Measurements from ENCODE around the gene LYPLAL1. TPM values are rescaled to one million over a fixed set of nuclear protein-coding genes. Genes with fewer than 3 reads are reported as not detected.

LYPLAL1 gene
- total RNA-seq, 2 experiments from 2014 or later = 19.0 to 19.7 TPM

DNA sequence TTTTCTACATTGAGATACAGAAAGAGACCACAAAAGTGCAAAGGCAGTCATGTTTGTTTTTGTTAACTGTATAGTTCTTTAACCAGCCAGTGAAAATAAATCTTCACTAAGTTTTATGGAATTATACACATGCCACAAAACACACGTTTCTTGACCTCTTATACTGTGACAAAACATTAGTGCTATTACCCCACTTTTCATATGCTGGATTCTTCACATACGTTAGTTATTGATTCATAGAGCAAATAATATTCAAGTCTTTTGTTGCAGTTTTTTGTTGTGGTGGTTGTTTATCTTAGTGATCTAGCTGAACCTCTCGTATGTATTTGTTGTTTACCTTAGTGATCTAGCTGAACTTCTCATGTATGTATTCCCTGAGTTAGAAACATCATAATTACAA is 28.0 kb downstream of the LYPLAL1 start:
- H3K4me1 Mint-ChIP-seq = no peaks in the 10 kb centered on the region
- ChIA-PET POLR2A (interaction anchor here (1.0 kb wide), 1 partner anchor 28 kb away, joined by 3 read pairs; no protein-coding TSS in a partner anchor), CTCF (no interaction called here)
- H3K27me3 Mint-ChIP-seq = no peaks in the 10 kb centered on the region
- peaks cover 1% of the 10 kb centered on the region for H3K36me3 Mint-ChIP-seq (ENCODE audit: low read depth)
- no peak overlapping the region for H3K4me3 Mint-ChIP-seq
- H3K9me3 Mint-ChIP-seq = no peaks in the 10 kb centered on the region
- H3K27ac Mint-ChIP-seq = no peak overlapping the region
- DNase-seq = no peak

- CTCF ChIA-PET = no interaction called here
- H3K9me3 Mint-ChIP-seq = no peaks in the 10 kb centered on the region
- H3K4me3 Mint-ChIP-seq = no peak overlapping the region
Observed at GRCh38 chr1:219202567-219202966, 28.9 kb downstream of the LYPLAL1 start.

GRCh38 chr1:219206350-219206749 is 32.7 kb downstream of the LYPLAL1 start:
- no peaks in the 10 kb centered on the region for H3K4me1 Mint-ChIP-seq
- CTCF ChIA-PET = no interaction called here
- no peak overlapping the region for H3K4me3 Mint-ChIP-seq
- POLR2A ChIA-PET = no interaction called here
- H3K9me3 Mint-ChIP-seq = no peaks in the 10 kb centered on the region
- H3K27ac Mint-ChIP-seq = no peak overlapping the region
- DNase-seq = no peak
- no peaks in the 10 kb centered on the region for H3K36me3 Mint-ChIP-seq (ENCODE audit: low read depth)
- no peaks in the 10 kb centered on the region for H3K27me3 Mint-ChIP-seq

More at GRCh38 chr1:219202567-219202966, 28.9 kb downstream of the LYPLAL1 start:
- Mint-ChIP-seq H3K27me3 (no peaks in the 10 kb centered on the region), H3K4me1 (no peaks in the 10 kb centered on the region), H3K27ac (no peak overlapping the region), H3K36me3 (ENCODE audit: low read depth) (no peaks in the 10 kb centered on the region)
- DNase-seq = no peak
- POLR2A ChIA-PET = no interaction called here

DNA sequence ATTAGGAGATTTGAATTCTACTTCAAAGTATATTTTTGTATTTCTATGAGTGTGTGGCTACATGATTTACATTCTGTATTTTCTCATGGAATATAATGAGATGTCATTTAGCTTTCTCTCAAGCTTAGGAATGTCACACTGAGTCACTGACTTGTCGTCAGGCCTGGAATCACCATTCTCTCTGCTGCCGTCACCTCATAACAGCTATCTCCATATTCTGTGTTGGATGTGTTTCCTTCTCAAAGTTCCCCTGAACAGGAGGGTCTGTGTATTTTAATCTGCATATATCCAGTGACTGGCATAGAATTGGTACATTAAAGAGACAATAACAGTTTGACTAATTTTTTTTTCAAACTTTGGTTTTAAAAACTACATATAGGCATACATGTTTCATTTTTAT is 35.9 kb downstream of the LYPLAL1 start:
- no peaks in the 10 kb centered on the region for H3K36me3 Mint-ChIP-seq (ENCODE audit: low read depth)
- no peaks in the 10 kb centered on the region for H3K4me1 Mint-ChIP-seq
- H3K9me3 Mint-ChIP-seq = no peaks in the 10 kb centered on the region
- DNase-seq = no peak
- no peaks in the 10 kb centered on the region for H3K27me3 Mint-ChIP-seq
- POLR2A ChIA-PET = no interaction called here
- no peak overlapping the region for H3K4me3 Mint-ChIP-seq
- no peak overlapping the region for H3K27ac Mint-ChIP-seq
- CTCF ChIA-PET = no interaction called here

- ChIA-PET CTCF (no interaction called here), POLR2A (no interaction called here)
- no peaks in the 10 kb centered on the region for H3K36me3 Mint-ChIP-seq (ENCODE audit: low read depth)
- no peak for DNase-seq
- no peaks in the 10 kb centered on the region for H3K4me1 Mint-ChIP-seq
- H3K9me3 Mint-ChIP-seq = no peaks in the 10 kb centered on the region
- no peak overlapping the region for H3K4me3 Mint-ChIP-seq
- H3K27me3 Mint-ChIP-seq = no peaks in the 10 kb centered on the region
- no peak overlapping the region for H3K27ac Mint-ChIP-seq
Observed at GRCh38 chr1:219210067-219210466, 36.4 kb downstream of the LYPLAL1 start.

GRCh38 chr1:219215477-219215876 is 41.8 kb downstream of the LYPLAL1 start:
- Mint-ChIP-seq H3K4me1 (no peaks in the 10 kb centered on the region), H3K9me3 (no peaks in the 10 kb centered on the region), H3K27me3 (no peaks in the 10 kb centered on the region), H3K36me3 (ENCODE audit: low read depth) (no peaks in the 10 kb centered on the region), H3K4me3 (no peak overlapping the region), H3K27ac (no peak overlapping the region)
- ChIA-PET CTCF (no interaction called here), POLR2A (no interaction called here)
- no peak for DNase-seq

- H3K4me1 Mint-ChIP-seq = no peaks in the 10 kb centered on the region
- DNase-seq = no peak
- no peak overlapping the region for H3K4me3 Mint-ChIP-seq
- H3K36me3 Mint-ChIP-seq (ENCODE audit: low read depth) = no peaks in the 10 kb centered on the region
- ChIA-PET POLR2A (no interaction called here), CTCF (no interaction called here)
- H3K27me3 Mint-ChIP-seq = no peaks in the 10 kb centered on the region
- H3K9me3 Mint-ChIP-seq = no peaks in the 10 kb centered on the region
- no peak overlapping the region for H3K27ac Mint-ChIP-seq
Observed at GRCh38 chr1:219220945-219221344, 47.3 kb downstream of the LYPLAL1 start.

- POLR2A ChIA-PET = no interaction called here
- H3K36me3 Mint-ChIP-seq (ENCODE audit: low read depth) = no peaks in the 10 kb centered on the region
Observed at GRCh38 chr1:219223496-219223895, 49.8 kb downstream of the LYPLAL1 start.

GRCh38 chr1:219226196-219226595 is 52.5 kb downstream of the LYPLAL1 start:
- Mint-ChIP-seq H3K9me3 (peaks cover 2% of the 10 kb centered on the region), H3K4me1 (no peaks in the 10 kb centered on the region), H3K4me3 (no peak overlapping the region), H3K36me3 (ENCODE audit: low read depth) (no peaks in the 10 kb centered on the region), H3K27me3 (no peaks in the 10 kb centered on the region), H3K27ac (no peak overlapping the region)
- no peak for DNase-seq
- CTCF ChIA-PET = no interaction called here
- POLR2A ChIA-PET = no interaction called here

More at GRCh38 chr1:219223496-219223895, 49.8 kb downstream of the LYPLAL1 start:
- Mint-ChIP-seq H3K4me1 (no peaks in the 10 kb centered on the region), H3K27ac (no peak overlapping the region), H3K9me3 (no peaks in the 10 kb centered on the region), H3K4me3 (no peak overlapping the region), H3K27me3 (no peaks in the 10 kb centered on the region)
- CTCF ChIA-PET = no interaction called here
- no peak for DNase-seq

DNA sequence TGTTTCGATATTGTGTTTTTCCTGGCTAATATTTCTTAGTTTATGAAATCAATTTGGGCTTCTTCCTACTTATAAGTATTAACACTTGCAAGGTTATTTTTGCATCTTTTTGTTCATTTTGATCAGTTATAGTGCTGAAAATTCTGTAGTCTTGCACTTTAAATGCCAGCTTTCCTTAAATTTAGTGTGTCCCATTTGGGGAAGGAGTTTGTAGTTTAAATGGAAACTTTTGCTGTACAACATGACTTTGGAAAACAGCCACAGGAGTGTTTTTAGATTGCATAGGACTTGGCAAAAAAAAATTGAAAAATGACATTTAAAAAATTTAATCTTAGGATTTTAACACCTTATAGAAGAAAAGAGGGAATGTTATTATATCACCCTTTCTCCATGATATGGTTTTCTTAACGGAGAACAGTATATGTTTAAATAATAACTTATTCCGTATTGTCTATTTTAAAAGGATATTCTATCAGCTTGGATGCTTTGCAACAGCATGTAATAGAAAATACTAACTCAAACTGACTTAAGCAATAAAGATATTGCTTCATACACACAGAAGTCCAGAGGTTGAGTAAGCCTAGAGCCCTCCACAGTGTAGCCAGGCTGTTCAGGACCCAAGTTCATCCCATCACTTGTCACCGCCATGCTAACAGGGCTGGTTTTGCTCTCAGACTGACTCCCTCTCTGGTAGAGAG is 53.8 kb downstream of the LYPLAL1 start:
- peaks cover 2% of the 10 kb centered on the region for H3K9me3 Mint-ChIP-seq
- no peaks in the 10 kb centered on the region for H3K27me3 Mint-ChIP-seq
- no peak for DNase-seq
- CTCF ChIA-PET = no interaction called here
- no peak overlapping the region for H3K27ac Mint-ChIP-seq
- POLR2A ChIA-PET = no interaction called here
- no peaks in the 10 kb centered on the region for H3K4me1 Mint-ChIP-seq
- H3K4me3 Mint-ChIP-seq = no peak overlapping the region
- no peaks in the 10 kb centered on the region for H3K36me3 Mint-ChIP-seq (ENCODE audit: low read depth)

- Mint-ChIP-seq H3K9me3 (peaks cover 2% of the 10 kb centered on the region), H3K27ac (no peak overlapping the region), H3K4me1 (no peaks in the 10 kb centered on the region), H3K27me3 (no peaks in the 10 kb centered on the region), H3K4me3 (no peak overlapping the region), H3K36me3 (ENCODE audit: low read depth) (no peaks in the 10 kb centered on the region)
- POLR2A ChIA-PET = no interaction called here
- CTCF ChIA-PET = no interaction called here
- no peak for DNase-seq
Observed at GRCh38 chr1:219228058-219228419, 54.4 kb downstream of the LYPLAL1 start.

DNA sequence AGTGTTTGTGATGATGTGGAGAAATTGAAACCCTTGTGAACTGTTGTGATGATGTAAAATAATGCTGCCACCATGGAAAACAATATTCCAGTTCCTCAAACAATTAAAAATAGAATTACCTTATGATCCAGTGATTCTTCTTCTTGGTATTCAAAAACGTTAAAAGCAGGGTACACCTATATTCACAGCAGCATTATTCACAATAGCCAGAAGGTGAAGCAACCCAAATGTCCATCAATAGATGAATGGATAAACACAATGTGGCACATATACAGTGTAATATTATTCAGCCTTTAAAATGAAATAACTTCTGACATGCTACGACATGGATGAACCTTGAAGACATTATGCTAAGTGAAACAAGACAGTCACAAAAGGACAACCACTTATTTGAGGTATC is 59.2 kb downstream of the LYPLAL1 start:
- CTCF ChIA-PET = no interaction called here

GRCh38 chr1:219235903-219236481 is 62.3 kb downstream of the LYPLAL1 start:
- no peak for DNase-seq
- Mint-ChIP-seq H3K9me3 (no peaks in the 10 kb centered on the region), H3K4me1 (no peaks in the 10 kb centered on the region), H3K27me3 (no peaks in the 10 kb centered on the region), H3K27ac (no peak overlapping the region), H3K36me3 (ENCODE audit: low read depth) (no peaks in the 10 kb centered on the region), H3K4me3 (no peak overlapping the region)
- ChIA-PET POLR2A (no interaction called here), CTCF (no interaction called here)

More for the DNA sequence above, 59.2 kb downstream of the LYPLAL1 start:
- POLR2A ChIA-PET = no interaction called here
- no peak for DNase-seq
- Mint-ChIP-seq H3K4me1 (no peaks in the 10 kb centered on the region), H3K4me3 (no peak overlapping the region), H3K9me3 (peaks cover 2% of the 10 kb centered on the region), H3K27me3 (no peaks in the 10 kb centered on the region), H3K27ac (no peak overlapping the region), H3K36me3 (ENCODE audit: low read depth) (no peaks in the 10 kb centered on the region)

GRCh38 chr1:219236933-219237610 is 63.4 kb downstream of the LYPLAL1 start:
- H3K4me3 Mint-ChIP-seq = no peak overlapping the region
- POLR2A ChIA-PET = no interaction called here
- CTCF ChIA-PET = no interaction called here
- H3K36me3 Mint-ChIP-seq (ENCODE audit: low read depth) = no peaks in the 10 kb centered on the region
- no peaks in the 10 kb centered on the region for H3K4me1 Mint-ChIP-seq
- no peak overlapping the region for H3K27ac Mint-ChIP-seq
- no peaks in the 10 kb centered on the region for H3K9me3 Mint-ChIP-seq
- no peak for DNase-seq
- no peaks in the 10 kb centered on the region for H3K27me3 Mint-ChIP-seq
